MM.1S (cell line): ENCODE measurements around the gene AZU1.

Source experiments
- CTCF ChIP-seq: fragments of 300-600 bp; sonication (generic); IDR thresholded peaks from 2 replicates; pipeline ENCODE4 v1.5.1; 2016; ENCODE audit warnings: antibody characterized with exemption, low read length, mixed read lengths
- EZH2 ChIP-seq: fragments of 300-600 bp; sonication (generic); optimal IDR thresholded peaks from 2 replicates; pipeline ENCODE3; 2017; ENCODE audit warnings: low read depth, mild to moderate bottlenecking, antibody characterized with exemption, low read length, mixed read lengths

- TF ChIP-seq CTCF: no peak
- no peak for TF ChIP-seq EZH2
Observed at GRCh38 chr19:806815-807421, 20.7 kb upstream of the AZU1 start.
